SHP77 (cell line): ENCODE results near the gene GPR107.
A peak's percentile ranks its signal among the peaks of the same experiment; 100 is the strongest.

Source experiments
- DNase-seq, 2 experiments: peaks; one replicate each; lab custom pipeline; 2025; lab: John Stamatoyannopoulos, UW

GPR107 gene

DNA sequence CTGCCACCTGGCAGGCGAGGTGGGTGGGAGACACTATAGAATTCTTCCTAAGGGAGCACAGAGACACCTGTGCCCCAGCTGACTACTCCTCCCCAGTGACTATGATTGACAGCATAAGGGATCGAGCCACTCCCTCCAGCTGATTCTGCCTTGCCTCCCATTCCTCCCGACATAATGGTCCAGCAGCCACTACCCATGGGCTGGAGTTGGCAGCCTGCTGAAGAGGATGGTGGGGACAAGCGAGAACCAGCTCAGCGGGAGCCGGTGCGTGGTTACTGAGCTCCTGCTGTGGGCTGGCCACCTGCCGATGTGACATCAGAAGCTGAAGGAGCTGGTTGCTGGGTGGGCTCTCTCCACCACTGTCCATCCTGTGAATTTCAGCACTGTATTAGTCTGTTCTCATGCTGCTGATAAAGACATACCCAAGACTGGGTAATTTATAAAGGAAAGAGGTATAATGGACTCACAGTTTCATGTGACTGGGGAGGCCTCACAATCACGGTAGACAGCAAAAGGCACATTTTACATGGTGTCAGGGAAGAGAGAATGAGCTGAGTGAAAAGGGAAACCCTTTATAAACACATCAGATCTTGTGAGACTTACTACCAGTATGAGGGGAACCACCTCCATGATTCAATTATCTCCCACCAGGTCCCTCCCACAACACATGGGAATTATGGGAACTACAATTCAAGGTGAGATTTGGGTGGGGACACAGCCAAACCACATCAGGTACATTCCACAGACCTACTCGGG is 106.4 kb downstream of the GPR107 start:
- no peak for DNase-seq

DNA sequence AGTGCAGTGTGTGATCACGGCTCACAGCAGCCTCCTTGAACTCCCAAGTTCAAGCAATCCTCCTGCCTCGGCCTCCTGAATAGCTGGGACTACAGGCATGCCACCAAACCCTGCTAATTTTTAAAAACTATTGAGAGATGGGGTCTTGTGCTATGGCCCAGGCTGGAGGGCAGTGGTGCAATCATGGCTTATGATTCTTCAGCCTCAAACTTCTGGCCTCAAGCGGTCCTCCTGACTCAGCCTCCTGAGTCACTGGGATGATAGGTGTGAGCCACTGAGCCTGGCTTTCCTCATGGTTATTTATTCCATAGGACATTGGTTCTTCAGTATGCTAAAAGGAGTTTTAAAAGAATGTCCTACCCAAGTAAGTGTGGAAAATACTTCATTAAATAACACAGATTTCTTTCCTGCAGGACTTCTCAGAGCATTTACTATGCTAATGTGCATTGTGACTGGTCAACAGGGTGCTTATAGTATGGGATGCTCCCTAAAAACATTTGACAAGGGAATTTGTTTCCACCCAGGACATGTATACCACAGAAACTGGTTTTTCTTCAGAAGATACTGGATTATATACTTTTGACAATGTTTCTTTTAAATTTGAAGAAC is 107.3 kb downstream of the GPR107 start:
- no peak for DNase-seq

- DNase-seq = no peak
Measured at GRCh38 chr9:130165579-130165978, 111.9 kb downstream of the GPR107 start.

DNA sequence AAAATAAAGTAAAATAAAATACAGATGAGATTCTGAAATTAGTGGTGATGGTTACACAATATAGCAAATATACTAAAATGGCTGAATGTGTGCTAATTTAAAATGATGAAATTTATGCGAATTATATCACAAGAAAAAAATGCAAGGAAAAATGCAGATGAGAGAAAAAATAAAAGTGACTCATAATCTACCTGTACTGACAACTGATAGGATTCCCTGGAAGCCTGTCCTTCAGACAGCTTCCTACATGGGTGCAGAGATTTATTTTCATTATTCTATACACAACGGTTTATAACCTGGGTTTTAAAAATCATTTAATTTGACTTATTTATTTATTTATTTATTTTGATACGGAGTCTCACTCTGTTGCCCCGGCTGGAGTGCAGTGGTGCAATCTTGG is 112.7 kb downstream of the GPR107 start:
- DNase-seq = no peak

DNA sequence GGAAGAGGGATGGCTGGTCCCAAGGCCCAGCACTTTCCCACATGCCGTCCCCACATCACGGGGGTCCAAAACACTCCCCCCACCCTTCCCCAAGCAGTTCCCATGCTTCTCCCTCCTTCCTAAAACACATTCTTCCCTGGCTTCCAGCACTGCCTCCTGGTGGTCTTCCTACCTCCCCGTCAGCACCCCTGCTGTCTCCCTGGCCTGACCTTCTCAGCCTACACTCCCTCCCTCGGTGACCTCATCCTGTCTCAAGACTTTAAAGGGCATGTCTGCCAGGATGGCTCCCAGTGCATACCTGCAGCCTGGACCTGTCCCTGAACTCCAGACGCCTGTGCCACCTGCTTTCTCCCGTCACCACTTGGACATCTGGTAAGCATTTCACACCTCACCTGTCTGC is 114.2 kb downstream of the GPR107 start:
- DNase-seq = no peak

DNA sequence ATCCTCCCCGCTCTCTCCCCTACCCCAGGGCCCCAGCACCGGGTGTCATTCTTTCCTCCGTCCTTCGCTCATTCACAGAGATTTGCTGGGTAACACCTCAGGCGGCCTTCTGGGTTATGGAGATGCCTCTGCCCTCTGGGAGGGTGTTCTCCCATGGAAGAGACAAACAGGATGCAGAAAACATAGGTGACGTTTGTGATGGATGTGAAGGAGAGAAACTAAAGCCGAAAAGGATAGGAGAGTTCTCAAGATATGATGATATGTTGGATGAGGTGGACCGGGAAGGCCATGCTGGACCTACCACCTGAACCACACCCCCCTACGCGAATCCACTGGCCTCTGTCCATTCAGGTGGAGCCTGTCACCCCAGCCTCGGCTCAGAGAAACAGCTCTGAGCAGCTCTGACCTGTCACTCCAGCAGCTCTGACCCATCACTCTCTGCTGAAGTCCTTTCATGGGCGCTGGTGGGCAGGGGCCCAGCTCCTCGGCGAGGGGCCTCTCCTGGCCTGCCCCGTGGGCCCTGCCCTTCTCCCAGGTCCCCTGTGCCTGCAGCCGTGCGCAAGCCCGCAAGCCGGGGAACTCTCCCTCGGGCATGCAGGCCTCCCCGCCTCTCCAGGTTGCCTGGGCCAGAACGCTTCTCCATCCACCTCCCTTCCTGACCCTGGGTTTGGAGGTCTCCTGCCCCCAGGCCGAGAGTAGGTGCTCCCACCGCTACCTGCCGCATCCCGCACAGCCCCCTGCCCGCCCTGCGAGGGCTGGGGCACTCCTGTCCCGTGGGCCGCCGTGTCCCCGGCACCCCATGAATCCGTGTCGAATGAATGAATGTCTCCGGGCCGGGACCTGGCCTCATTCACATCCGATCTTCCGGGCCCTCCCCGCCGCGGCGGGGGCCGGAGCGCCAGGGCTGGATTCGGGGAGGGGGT is 117.8 kb downstream of the GPR107 start:
- no peak for DNase-seq

DNA sequence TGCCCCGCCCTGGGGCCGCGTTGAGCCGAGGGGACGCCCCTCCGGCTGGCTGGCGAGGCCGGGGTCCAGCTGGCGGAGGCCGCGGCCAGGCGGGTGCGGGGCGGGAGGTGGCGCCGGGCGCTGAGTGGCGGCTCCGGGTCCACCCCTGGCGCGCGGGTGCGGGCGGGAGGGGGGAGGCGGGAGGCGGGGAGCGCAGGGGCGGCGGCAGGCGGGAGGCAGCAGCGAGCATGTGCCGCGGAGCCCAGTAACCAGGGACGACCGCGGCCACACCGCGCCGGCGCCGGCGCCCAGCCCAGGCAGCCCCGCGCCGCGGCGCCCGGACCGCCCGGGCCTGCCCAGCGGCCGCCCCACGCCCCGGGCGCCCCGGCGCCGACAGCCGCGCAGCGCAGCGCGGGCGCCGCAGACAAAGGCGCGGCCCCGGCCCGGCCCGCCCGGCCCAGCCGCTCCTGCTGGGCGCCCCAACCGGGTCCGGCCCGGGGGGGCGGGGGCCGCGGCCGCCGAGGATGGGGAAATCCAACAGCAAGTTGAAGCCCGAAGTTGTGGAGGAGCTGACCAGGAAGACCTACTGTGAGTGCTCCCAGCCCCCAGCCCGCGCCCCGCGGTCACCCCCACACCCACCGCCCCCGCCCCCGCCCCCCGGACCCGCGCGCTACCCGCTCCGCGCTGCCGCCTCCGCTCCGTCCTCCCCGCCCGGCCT is 118.6 kb downstream of the GPR107 start, which contains the start of gene NCS1:
TSS of gene NCS1 (plus strand) at position 244 of the 697 bp plus-strand sequence. CDS start at position 504, 260 bp downstream.
- peak; percentile 19 to 39 for DNase-seq

GRCh38 chr9:130172858-130173665 is 119.4 kb downstream of the GPR107 start:
- DNase-seq = no peak

GRCh38 chr9:130173666-130173983 is 119.9 kb downstream of the GPR107 start:
- DNase-seq = no peak

GRCh38 chr9:130174025-130174424 is 120.3 kb downstream of the GPR107 start:
- no peak for DNase-seq

GRCh38 chr9:130174920-130175321 is 121.2 kb downstream of the GPR107 start:
- no peak for DNase-seq

DNA sequence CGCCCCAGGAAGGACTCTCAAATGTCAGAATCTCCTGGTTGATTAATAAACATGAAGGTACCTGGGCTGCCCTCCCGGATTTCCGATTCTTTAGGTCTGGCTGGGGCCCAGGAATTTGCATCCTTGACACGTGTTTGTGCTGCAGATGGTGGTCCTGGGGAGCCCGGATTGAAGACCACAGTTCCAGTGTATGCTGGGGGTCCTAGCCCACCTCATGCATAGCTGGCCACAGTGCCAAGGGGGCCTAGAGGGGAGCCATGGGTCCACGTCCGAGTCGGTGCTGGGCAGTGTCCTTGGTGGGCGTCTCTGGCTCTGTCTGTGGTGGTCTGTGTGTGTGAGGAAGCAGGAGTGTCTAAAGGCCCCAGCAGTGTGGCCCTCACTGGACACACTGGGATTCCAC is 121.6 kb downstream of the GPR107 start:
- no peak for DNase-seq

DNA sequence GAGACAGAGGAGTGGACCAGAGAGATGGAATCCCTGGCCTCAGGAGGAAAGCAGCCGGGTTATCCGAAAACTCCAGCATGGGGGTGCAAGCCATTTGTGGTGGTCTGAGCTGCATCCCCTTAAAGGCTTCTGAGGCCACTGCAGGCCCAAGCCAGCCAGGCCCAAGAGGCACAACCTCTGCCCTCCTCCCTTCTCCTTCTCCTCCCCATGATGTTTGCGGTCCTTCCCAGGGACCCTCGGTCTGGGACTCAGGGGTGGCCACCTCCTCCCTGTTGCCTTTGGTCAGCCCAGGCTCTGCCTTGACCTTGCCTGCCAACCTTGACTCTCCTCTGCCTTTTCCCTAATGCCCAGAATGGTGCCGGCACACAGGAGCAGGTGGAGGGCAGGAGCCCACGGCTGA is 123.1 kb downstream of the GPR107 start:
- no peak for DNase-seq

- no peak for DNase-seq
Measured at GRCh38 chr9:130177898-130178805, 124.4 kb downstream of the GPR107 start.

DNA sequence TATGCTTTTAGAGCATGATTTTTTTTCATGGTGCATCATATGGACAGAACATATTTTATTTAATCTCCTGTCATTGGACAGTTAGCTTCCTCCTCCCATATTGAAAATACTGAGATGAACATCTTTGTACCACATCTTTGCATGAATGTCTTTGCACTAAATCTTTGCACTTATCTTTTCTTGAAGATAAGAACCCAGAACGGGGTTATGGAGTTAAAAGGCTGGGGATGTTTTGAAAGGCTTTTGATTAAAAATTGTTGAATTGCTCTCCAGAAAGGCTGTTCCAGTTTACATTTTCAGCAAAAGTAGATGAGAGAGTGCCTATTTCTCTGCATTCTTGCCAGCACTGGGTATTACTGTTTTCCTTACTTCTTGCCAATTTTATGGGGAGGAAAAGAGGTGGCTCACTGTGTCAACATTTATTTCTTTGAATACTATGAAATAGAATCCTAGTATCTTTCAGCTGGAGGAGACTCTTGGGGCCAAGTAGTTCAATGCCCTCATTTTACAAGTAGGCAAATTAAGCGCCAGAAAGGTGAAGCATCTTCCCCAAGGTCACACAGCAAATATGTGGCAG is 125.7 kb downstream of the GPR107 start:
- no peak for DNase-seq

GRCh38 chr9:130180516-130180915 is 126.8 kb downstream of the GPR107 start:
- DNase-seq = no peak

DNA sequence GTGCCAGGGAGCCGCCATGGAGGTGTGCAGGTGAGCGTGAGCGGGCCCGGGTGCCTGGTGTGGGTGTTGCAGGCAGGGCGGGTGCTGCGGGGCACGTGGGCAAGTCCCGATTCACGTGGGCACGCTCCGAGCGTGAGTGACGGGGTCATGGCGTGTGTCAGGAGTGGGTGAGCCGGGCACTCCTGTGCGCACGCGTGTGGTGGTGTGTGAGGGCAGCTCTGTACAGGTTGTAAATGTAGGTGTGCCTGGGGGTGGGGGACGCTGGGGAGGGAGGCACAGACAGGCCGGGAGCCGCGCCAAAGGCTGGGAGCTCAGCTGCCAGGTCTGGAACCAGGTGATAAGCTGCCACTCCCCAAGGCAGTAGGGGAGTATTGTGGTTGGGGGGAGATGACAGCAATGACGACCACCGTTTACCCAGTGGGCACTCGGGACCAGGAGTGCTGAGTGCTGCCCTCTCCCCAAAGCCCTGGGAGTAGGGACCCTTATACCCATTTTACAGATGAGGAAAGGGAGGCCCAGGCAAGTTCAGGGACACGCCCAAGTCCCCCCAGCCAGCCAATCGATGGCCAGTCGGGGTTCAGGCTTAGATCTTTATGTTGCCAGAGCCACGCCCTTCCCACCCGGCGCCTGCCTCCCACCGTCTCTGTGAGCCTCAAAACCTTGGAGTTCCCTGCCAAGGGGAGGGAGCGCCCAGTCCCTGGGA is 128.1 kb downstream of the GPR107 start:
- DNase-seq = no peak

DNA sequence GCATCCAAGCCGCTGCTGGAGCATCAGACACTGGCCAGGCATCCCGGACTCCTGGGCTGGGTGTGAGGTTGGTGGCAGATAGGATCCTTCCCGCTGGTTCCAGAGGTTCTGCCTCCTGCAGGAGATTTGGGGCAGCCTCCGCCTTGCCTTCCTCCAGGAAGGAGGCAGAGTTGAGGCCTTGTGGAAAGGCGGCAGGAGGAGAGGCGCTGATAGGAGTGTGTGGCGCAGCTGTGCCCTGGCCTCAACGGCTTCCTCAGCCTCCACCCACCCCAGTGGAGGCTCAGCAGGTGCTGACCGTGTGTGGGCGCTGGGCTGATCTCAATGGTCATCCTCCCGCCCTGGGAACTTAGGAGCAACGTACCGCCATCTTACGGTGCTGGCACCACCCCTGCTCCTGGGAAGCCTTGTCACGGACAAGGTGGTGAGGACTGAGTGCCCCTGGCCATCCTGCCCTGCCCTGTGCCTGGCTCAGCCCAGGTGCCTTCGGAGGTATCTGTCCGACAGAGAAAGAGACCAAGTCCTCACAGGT is 128.7 kb downstream of the GPR107 start:
- no peak for DNase-seq
